T-helper 17 cell (primary cell): ENCODE data around the gene TMEFF1. TPM values are rescaled to one million over a fixed set of nuclear protein-coding genes. Genes with fewer than 3 reads are reported as not detected.

ENCODE experiments used
- ATAC-seq: fragments of 150-1000 bp; cut with Tn5 transposase; 2 replicates; pipeline ENCODE4 v1.10.0; 2021; ENCODE audit warnings: mild to moderate bottlenecking, moderate library complexity
- DNase-seq, 3 donors: peaks; one replicate each; pipeline versions ENCODE4 v3.0.0 to v3.0.0-alpha.2; 2020 to 2021
- H3K9me3 ChIP-seq: one replicate; pipeline ENCODE4 v1.7.0; 2013; ENCODE audit warnings: low read length, mild to moderate bottlenecking; ENCODE audit not compliant: control insufficient read depth, poor library complexity, severe bottlenecking
- H3K27ac Mint-ChIP-seq: one replicate; pipeline ENCODE4 v1.8.0; 2022; ENCODE audit warnings: mild to moderate bottlenecking, moderate library complexity, mixed read lengths
- H3K27me3 Mint-ChIP-seq: one replicate; pipeline ENCODE4 v1.8.0; 2022; ENCODE audit warnings: mixed read lengths
- H3K36me3 Mint-ChIP-seq: one replicate; pipeline ENCODE4 v1.8.0; 2022; ENCODE audit warnings: low read depth, mixed read lengths
- H3K4me1 Mint-ChIP-seq: one replicate; pipeline ENCODE4 v1.8.0; 2022; ENCODE audit warnings: mild to moderate bottlenecking, mixed read lengths
- H3K4me3 Mint-ChIP-seq: one replicate; pipeline ENCODE4 v1.8.0; 2022; ENCODE audit warnings: mild to moderate bottlenecking, moderate library complexity, mixed read lengths
- total RNA-seq, 4 donors: library from RNA in 2 of 4; stranded (reverse) in 2 of 4; gene quantifications; one replicate each; pipeline ENCODE4 v1.2.3 and lab custom pipeline; 2022 to 2026

TMEFF1 gene
- total RNA-seq, 2 donors from 2014 or later, result not detected

DNA sequence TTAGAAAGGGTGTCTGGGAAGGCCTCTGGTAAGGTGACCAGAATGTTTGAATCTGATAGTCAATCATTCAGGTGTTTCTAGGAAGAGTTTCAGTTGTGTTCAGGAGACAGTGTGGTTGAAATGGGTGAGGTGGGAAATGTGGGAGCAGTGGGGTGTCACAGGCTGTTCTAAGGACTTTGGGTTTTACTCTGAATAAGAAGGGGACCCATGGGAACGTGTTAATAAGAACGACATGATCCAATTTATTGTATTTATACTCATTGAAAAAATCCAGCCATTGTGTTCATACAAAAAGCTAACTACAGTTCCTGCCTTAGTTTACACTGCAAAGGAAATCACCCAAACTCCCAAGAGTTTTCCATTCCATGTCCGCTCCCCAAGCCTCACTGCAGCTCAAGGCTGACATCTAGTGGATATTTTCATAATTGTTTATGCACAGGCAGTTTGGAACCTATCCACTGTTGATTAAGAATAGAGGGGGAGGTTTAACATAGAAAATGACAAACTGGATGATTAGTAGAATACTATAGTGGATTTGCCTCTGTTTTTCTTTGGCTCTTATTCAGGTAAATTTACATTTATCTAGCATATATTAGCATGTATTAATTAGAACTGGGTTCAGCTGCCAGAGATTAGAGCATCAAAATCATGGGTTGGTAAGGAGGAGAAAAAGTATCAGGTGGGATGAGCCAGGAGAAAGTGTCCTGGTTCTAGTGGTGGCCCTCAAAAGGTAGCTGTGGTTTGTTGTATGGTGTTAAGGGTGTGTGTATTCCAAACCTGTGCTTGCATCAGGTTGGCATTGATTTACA is 122.6 kb downstream of the TMEFF1 start:
- no peaks in the 10 kb centered on the region for H3K9me3 ChIP-seq
- Mint-ChIP-seq H3K27ac (no peak overlapping the region), H3K4me1 (peaks cover 30% of the 10 kb centered on the region), H3K27me3 (no peaks in the 10 kb centered on the region), H3K4me3 (no peak overlapping the region), H3K36me3 (no peaks in the 10 kb centered on the region)
- no peak for DNase-seq
- ATAC-seq, result peak; percentile 35

DNA sequence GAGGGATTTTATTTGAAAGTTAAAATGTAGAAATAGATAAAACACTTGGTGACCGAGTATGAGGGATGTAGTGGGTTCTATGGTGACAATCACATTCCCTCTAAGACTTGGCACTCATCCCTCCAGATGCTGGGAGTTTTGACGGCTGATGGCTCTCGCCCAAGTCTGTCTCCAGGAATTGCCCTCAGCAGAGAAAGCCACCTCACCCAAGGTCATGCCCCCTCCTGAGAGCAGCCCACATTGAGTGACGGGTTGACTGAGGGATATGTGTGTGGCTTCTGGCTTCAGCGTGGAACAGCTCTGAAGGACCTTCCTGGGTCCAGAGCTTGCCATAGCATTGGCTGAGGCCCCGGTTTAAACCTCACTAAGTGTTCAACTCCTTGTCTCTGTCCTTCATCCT is 124.3 kb downstream of the TMEFF1 start:
- peak overlapping the region; percentile 79 for H3K27ac Mint-ChIP-seq
- DNase-seq (no peak), ATAC-seq (no peak)
- no peaks in the 10 kb centered on the region for H3K36me3 Mint-ChIP-seq
- H3K4me1 Mint-ChIP-seq, result peaks cover 30% of the 10 kb centered on the region
- H3K4me3 Mint-ChIP-seq, result peak overlapping the region; percentile 88
- H3K27me3 Mint-ChIP-seq, result no peaks in the 10 kb centered on the region
- H3K9me3 ChIP-seq, result no peaks in the 10 kb centered on the region

DNA sequence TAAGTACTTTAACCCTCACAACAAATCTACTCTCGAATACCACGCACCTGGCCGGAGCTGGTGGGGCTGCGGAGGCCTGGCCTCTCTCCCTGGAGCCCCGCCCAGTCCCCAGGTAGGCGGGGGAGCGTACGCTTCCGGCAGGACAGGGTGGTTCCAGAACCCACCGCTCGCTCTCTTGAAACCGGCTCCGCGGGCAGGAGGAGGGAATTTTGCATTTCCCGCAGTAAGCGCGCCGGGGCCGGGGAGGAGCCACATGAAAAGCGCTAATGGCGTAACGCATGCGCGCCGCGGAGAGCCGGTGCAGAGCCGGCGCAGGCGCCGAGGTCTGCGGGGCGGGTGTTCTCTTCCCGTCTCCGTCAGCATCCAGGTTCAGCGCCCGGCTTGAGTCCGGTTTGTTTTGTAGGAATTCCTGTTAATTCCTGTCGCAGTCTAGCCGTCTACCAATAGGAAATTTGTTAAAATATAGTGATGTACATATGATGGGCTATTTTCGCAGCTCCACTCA is 125.7 kb downstream of the TMEFF1 start:
- Mint-ChIP-seq H3K4me3 (peak overlapping the region; percentile 88), H3K27me3 (no peaks in the 10 kb centered on the region), H3K36me3 (no peaks in the 10 kb centered on the region), H3K27ac (peak overlapping the region; percentile 79), H3K4me1 (peaks cover 30% of the 10 kb centered on the region)
- no peaks in the 10 kb centered on the region for H3K9me3 ChIP-seq
- ATAC-seq (peak; percentile 86), DNase-seq (peak; percentile 69 to 73 (median 71))

DNA sequence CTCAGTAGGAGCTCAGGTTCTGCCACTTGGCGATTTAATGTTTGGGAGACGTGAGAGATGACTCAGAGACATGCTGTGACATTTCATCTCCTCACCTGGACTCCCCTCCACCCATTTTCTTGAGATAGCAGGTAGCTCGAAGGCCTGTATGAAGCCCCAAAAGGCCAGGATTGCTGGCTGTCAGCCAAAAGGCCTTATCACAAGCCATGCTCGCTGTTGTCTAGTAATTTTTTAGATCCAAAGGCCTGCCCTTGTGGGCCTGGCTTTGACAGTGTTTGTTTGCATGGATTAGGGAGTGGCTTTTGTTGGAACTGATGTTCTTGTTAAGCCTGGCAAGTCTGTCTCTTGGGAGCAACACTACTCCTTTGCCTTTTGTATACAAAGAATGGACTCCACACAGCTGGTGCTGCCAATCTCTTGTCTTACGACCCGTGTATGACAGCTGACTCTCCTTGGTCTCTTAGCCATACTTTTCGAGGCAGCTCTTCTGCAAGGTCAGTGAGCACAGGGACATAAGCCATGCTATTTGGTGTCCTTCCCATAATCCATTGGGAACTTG is 127.7 kb downstream of the TMEFF1 start:
- H3K9me3 ChIP-seq, result no peaks in the 10 kb centered on the region
- Mint-ChIP-seq H3K36me3 (no peaks in the 10 kb centered on the region), H3K27me3 (no peaks in the 10 kb centered on the region), H3K27ac (no peak overlapping the region), H3K4me1 (peaks cover 25% of the 10 kb centered on the region), H3K4me3 (no peak overlapping the region)
- DNase-seq (no peak), ATAC-seq (no peak)

DNA sequence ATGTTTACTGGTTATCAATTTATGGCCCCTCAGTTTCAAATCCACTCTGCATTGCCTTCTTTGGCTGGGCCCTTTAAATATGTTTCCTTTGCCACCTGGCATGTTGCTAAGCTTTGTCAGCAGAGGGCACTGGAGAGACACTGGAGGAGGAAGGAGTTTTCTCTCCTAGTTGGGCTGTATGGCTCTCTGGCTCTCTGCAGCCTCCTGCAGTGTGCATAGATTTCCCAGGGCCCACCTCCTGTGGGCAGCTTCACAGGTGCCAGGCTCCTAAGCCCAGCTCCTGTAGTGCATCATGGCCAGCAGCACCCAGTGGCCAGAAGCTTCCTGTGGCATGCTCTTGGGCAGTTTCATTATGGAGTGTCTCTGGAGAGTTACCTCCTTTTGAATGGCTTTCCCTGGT is 128.3 kb downstream of the TMEFF1 start:
- Mint-ChIP-seq H3K36me3 (no peaks in the 10 kb centered on the region), H3K4me1 (peaks cover 20% of the 10 kb centered on the region), H3K27me3 (no peaks in the 10 kb centered on the region), H3K4me3 (no peak overlapping the region), H3K27ac (no peak overlapping the region)
- no peaks in the 10 kb centered on the region for H3K9me3 ChIP-seq
- peak in 1 of 3 donors; percentile 24 for DNase-seq
- peak; percentile 30 for ATAC-seq

DNA sequence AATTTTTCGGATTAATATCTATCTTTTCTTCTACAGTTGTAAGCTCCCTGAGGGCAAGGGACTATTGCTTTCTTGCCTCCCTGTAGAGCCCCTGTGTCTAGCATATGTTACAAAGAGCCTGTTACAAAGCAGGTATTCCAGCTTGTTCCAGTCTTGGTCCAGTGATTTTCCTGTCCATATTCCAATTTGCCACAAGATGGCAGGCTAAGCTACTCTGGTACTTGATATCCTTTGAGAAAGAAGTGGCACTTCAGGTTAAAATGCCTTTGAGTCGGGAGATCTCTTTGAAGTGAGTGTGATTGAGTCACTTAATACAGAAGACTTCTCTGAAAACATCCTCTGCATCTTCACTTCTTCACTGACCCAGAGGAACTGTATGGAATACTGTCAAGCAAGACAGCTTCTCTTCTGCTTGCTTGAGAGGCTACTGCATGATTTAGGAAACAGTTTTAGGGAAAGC is 129.4 kb downstream of the TMEFF1 start:
- no peak overlapping the region for H3K27ac Mint-ChIP-seq
- H3K36me3 Mint-ChIP-seq, result no peaks in the 10 kb centered on the region
- DNase-seq (no peak), ATAC-seq (no peak)
- peaks cover 18% of the 10 kb centered on the region for H3K4me1 Mint-ChIP-seq
- H3K4me3 Mint-ChIP-seq, result no peak overlapping the region
- no peaks in the 10 kb centered on the region for H3K27me3 Mint-ChIP-seq
- no peaks in the 10 kb centered on the region for H3K9me3 ChIP-seq

DNA sequence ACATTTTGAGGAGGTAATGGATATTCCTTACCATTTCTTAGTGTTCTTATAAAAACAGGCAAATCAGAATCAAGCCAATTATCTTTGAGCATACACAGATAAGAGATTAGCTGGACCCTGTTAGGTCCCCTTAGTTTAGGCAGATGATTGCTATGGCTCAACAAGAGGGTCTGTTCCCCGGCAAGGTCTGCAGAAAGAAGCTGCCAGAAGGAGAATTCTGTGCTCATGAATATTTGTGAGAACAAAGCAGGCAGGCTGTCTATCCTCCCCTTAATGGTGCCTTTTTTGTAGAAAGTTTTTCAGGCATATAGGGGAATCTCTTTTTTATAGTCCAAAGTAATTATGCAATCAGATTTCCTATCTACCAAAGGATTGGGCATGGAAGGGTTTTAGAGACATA is 132.5 kb downstream of the TMEFF1 start:
- Mint-ChIP-seq H3K4me1 (no peaks in the 10 kb centered on the region), H3K27ac (no peak overlapping the region), H3K4me3 (no peak overlapping the region), H3K36me3 (no peaks in the 10 kb centered on the region), H3K27me3 (no peaks in the 10 kb centered on the region)
- DNase-seq (no peak), ATAC-seq (no peak)
- H3K9me3 ChIP-seq, result no peaks in the 10 kb centered on the region

DNA sequence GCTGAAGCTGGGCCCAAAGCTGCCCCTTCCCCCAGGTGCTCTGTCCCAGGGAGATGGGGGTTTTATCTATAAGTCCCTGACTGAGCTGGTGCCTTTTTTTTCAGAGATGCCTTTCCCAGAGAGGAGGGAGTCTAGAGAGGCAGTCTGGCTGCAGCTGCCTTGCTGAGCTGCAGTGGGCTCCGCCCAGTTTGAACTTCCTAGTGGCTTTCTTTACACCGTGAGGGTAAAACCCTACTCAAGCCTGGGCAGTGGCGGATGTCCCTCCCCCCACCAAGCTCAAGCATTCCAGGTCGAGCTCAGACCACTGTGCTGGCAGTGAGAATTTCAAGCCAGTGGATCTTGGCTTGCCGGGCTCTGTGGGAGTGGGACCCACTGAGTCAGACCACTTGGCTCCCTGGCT is 146.2 kb downstream of the TMEFF1 start:
- Mint-ChIP-seq H3K36me3 (no peaks in the 10 kb centered on the region), H3K4me1 (no peaks in the 10 kb centered on the region), H3K4me3 (no peak overlapping the region), H3K27me3 (peaks cover 13% of the 10 kb centered on the region), H3K27ac (no peak overlapping the region)
- no peaks in the 10 kb centered on the region for H3K9me3 ChIP-seq
- ATAC-seq (no peak), DNase-seq (no peak)

DNA sequence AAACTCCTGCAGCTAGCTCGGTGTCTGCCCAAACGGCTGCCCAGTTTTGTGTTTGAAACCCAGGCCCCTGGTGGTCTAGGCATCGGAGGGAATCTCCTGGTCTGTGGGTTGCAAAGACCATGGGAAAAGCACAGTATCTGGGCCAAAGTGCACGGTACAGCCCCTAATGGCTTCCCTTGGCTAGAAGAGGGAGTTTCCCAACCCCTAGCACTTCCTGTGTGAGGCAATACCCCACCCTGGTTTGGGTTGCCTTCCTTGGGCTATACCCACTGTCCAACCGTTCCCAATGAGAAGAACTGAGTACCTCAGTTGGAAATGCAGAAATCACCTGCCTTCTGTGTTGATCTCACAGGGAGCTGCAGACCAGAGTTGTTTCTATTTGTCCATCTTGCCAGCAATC is 146.7 kb downstream of the TMEFF1 start:
- Mint-ChIP-seq H3K4me1 (no peaks in the 10 kb centered on the region), H3K27me3 (peaks cover 13% of the 10 kb centered on the region), H3K4me3 (no peak overlapping the region), H3K27ac (no peak overlapping the region), H3K36me3 (no peaks in the 10 kb centered on the region)
- H3K9me3 ChIP-seq, result no peaks in the 10 kb centered on the region
- DNase-seq (no peak), ATAC-seq (no peak)

DNA sequence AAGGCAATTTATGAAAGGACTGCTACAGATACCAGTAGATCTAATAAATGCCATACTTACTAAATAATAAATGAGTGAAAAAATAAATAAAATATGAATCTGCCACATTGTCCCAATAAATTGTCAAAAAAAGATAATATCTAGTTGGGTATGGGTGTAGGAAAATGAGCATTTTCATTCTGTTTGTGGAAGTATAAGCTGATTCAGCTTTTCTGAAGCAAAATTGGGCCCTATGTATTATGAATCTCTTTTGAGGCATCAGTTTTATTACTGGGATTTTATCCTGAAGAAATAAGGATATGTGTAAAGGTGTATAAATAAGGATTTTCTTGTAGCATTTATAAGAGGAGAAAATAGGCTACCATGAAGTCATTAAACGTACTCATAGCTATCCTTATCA is 151.0 kb downstream of the TMEFF1 start:
- H3K4me3 Mint-ChIP-seq, result no peak overlapping the region
- H3K36me3 Mint-ChIP-seq, result no peaks in the 10 kb centered on the region
- no peaks in the 10 kb centered on the region for H3K9me3 ChIP-seq
- no peaks in the 10 kb centered on the region for H3K4me1 Mint-ChIP-seq
- DNase-seq, result no peak
- no peak overlapping the region for H3K27ac Mint-ChIP-seq
- no peak for ATAC-seq
- no peaks in the 10 kb centered on the region for H3K27me3 Mint-ChIP-seq

DNA sequence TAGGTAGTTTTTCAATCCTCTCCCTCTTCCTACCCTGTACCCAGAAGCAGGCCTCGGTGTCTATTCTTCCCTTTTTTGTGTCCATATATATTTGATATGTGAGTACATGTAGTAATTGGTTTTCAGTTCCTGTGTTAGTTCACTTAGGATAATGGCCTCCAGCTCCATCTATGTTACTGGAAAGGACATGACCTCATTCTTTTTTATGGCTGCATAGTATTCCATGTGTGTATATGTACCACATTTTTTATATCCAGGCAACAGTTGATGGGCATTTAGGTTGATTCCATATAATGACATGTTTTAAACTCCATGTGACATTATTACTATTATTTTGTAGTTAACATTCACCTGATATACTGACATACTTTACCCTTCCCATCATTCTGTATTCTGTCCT is 154.0 kb downstream of the TMEFF1 start:
- Mint-ChIP-seq H3K36me3 (no peaks in the 10 kb centered on the region), H3K27me3 (no peaks in the 10 kb centered on the region), H3K4me3 (no peak overlapping the region), H3K4me1 (no peaks in the 10 kb centered on the region), H3K27ac (no peak overlapping the region)
- DNase-seq (no peak), ATAC-seq (no peak)
- no peaks in the 10 kb centered on the region for H3K9me3 ChIP-seq
